GM23338 (cell line): ENCODE results near the gene EPHB6.

Experiments
- CREB1 ChIP-seq: fragments of 250-450 bp; sonication (Bioruptor Pico); IDR thresholded peaks from 2 replicates; pipeline ENCODE4 v1.5.0; 2020; ENCODE audit warnings: low read depth, mild to moderate bottlenecking, moderate library complexity
- ETS1 ChIP-seq: IDR thresholded peaks from 2 replicates; pipeline ENCODE4 v1.6.1; 2016; ENCODE audit warnings: antibody characterized with exemption
- EZH2 ChIP-seq: fragments of 200-600 bp; sonication (generic); IDR thresholded peaks from one replicate; pipeline ENCODE4 v1.8.0; 2017; ENCODE audit warnings: antibody characterized with exemption, mild to moderate bottlenecking, low read depth; ENCODE audit not compliant: unreplicated experiment
- EZH2phosphoT487 ChIP-seq: fragments of 200-600 bp; sonication (generic); IDR thresholded peaks from one replicate; pipeline ENCODE4 v1.8.1; 2018; ENCODE audit warnings: antibody characterized with exemption; ENCODE audit not compliant: unreplicated experiment
- JUNB ChIP-seq: IDR thresholded peaks from one replicate; pipeline ENCODE4 v1.6.1; 2016; ENCODE audit warnings: antibody characterized with exemption; ENCODE audit not compliant: unreplicated experiment
- POLR2AphosphoS5 ChIP-seq: IDR thresholded peaks from 2 replicates; pipeline ENCODE4 v1.6.1; 2016; ENCODE audit warnings: antibody characterized with exemption, low read depth
- TF ChIP-seq, protein P1 (sequence below), 2 experiments: fragments of 200-600 bp in 1 of 2; sonication (generic) in 1 of 2; conservative IDR thresholded peaks; 2 replicates each; pipeline versions ENCODE4 v1.5.1 to v1.6.1; 2016 to 2017; ENCODE audit warnings: antibody characterized with exemption in 2 of 2, low read depth in 2 of 2, mild to moderate bottlenecking in 2 of 2, moderate library complexity in 1 of 2
- TF ChIP-seq, protein P2 (sequence below): IDR thresholded peaks from one replicate; pipeline ENCODE4 v1.6.1; 2018; ENCODE audit warnings: antibody characterized with exemption; ENCODE audit not compliant: unreplicated experiment
- TF ChIP-seq, protein P3 (sequence below): fragments of 250-450 bp; sonication (Bioruptor Pico); IDR thresholded peaks from 2 replicates; pipeline ENCODE4 v1.5.0; 2020; ENCODE audit warnings: mild to moderate bottlenecking, moderate library complexity

DNA sequence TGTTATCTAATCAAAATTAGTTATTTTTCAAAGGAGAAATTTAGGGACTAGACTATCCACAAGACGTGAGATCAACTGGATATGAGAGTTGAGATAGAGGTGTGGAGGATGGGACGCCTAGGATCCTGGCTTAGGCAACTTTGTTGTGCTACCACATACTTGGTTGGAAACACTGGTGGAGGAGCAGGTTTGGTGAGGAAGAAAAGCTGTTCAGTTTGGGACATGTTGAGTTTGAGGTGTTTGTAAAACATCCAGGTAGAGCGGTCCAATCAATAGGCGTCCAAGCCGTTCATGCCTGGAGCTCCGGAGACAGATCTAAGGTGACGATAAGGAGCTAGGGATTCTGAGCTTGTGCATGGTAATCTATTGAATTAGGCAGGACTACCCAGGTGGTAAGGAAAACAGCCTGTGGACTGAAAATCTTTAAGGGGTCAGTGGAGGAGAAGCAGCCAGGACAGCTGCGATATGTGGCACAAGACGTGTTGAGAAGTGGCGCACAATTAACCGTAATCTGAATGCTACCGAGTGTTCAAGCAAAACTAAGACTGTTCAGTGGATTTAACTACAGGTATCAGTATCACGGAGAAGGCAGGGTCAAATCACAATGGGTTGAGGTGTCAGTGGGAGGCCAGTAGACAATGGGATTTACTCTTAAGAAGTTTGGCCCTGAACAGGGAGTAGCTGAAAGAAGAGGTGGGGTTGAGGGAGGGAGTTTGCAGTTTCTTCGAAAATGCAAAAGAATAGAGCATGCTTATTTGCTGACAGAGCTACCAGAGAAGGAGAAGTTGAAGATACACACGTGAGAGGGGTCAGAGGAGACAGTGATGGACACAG lies 46.8 kb downstream of the EPHB6 start:
- TF ChIP-seq, protein P1, sequence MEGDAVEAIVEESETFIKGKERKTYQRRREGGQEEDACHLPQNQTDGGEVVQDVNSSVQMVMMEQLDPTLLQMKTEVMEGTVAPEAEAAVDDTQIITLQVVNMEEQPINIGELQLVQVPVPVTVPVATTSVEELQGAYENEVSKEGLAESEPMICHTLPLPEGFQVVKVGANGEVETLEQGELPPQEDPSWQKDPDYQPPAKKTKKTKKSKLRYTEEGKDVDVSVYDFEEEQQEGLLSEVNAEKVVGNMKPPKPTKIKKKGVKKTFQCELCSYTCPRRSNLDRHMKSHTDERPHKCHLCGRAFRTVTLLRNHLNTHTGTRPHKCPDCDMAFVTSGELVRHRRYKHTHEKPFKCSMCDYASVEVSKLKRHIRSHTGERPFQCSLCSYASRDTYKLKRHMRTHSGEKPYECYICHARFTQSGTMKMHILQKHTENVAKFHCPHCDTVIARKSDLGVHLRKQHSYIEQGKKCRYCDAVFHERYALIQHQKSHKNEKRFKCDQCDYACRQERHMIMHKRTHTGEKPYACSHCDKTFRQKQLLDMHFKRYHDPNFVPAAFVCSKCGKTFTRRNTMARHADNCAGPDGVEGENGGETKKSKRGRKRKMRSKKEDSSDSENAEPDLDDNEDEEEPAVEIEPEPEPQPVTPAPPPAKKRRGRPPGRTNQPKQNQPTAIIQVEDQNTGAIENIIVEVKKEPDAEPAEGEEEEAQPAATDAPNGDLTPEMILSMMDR (conservative IDR thresholded peaks at IDR 0.05; ENCODE audit: low read depth in 2 of 2) = no peak
- TF ChIP-seq EZH2 (no peak), EZH2phosphoT487 (no peak), POLR2AphosphoS5 (no peak), JUNB (no peak), ETS1 (no peak), CREB1 (CRISPR knock-in tag) (no peak)
- TF ChIP-seq, protein P2, sequence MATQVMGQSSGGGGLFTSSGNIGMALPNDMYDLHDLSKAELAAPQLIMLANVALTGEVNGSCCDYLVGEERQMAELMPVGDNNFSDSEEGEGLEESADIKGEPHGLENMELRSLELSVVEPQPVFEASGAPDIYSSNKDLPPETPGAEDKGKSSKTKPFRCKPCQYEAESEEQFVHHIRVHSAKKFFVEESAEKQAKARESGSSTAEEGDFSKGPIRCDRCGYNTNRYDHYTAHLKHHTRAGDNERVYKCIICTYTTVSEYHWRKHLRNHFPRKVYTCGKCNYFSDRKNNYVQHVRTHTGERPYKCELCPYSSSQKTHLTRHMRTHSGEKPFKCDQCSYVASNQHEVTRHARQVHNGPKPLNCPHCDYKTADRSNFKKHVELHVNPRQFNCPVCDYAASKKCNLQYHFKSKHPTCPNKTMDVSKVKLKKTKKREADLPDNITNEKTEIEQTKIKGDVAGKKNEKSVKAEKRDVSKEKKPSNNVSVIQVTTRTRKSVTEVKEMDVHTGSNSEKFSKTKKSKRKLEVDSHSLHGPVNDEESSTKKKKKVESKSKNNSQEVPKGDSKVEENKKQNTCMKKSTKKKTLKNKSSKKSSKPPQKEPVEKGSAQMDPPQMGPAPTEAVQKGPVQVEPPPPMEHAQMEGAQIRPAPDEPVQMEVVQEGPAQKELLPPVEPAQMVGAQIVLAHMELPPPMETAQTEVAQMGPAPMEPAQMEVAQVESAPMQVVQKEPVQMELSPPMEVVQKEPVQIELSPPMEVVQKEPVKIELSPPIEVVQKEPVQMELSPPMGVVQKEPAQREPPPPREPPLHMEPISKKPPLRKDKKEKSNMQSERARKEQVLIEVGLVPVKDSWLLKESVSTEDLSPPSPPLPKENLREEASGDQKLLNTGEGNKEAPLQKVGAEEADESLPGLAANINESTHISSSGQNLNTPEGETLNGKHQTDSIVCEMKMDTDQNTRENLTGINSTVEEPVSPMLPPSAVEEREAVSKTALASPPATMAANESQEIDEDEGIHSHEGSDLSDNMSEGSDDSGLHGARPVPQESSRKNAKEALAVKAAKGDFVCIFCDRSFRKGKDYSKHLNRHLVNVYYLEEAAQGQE = no peak
- TF ChIP-seq, protein P3, sequence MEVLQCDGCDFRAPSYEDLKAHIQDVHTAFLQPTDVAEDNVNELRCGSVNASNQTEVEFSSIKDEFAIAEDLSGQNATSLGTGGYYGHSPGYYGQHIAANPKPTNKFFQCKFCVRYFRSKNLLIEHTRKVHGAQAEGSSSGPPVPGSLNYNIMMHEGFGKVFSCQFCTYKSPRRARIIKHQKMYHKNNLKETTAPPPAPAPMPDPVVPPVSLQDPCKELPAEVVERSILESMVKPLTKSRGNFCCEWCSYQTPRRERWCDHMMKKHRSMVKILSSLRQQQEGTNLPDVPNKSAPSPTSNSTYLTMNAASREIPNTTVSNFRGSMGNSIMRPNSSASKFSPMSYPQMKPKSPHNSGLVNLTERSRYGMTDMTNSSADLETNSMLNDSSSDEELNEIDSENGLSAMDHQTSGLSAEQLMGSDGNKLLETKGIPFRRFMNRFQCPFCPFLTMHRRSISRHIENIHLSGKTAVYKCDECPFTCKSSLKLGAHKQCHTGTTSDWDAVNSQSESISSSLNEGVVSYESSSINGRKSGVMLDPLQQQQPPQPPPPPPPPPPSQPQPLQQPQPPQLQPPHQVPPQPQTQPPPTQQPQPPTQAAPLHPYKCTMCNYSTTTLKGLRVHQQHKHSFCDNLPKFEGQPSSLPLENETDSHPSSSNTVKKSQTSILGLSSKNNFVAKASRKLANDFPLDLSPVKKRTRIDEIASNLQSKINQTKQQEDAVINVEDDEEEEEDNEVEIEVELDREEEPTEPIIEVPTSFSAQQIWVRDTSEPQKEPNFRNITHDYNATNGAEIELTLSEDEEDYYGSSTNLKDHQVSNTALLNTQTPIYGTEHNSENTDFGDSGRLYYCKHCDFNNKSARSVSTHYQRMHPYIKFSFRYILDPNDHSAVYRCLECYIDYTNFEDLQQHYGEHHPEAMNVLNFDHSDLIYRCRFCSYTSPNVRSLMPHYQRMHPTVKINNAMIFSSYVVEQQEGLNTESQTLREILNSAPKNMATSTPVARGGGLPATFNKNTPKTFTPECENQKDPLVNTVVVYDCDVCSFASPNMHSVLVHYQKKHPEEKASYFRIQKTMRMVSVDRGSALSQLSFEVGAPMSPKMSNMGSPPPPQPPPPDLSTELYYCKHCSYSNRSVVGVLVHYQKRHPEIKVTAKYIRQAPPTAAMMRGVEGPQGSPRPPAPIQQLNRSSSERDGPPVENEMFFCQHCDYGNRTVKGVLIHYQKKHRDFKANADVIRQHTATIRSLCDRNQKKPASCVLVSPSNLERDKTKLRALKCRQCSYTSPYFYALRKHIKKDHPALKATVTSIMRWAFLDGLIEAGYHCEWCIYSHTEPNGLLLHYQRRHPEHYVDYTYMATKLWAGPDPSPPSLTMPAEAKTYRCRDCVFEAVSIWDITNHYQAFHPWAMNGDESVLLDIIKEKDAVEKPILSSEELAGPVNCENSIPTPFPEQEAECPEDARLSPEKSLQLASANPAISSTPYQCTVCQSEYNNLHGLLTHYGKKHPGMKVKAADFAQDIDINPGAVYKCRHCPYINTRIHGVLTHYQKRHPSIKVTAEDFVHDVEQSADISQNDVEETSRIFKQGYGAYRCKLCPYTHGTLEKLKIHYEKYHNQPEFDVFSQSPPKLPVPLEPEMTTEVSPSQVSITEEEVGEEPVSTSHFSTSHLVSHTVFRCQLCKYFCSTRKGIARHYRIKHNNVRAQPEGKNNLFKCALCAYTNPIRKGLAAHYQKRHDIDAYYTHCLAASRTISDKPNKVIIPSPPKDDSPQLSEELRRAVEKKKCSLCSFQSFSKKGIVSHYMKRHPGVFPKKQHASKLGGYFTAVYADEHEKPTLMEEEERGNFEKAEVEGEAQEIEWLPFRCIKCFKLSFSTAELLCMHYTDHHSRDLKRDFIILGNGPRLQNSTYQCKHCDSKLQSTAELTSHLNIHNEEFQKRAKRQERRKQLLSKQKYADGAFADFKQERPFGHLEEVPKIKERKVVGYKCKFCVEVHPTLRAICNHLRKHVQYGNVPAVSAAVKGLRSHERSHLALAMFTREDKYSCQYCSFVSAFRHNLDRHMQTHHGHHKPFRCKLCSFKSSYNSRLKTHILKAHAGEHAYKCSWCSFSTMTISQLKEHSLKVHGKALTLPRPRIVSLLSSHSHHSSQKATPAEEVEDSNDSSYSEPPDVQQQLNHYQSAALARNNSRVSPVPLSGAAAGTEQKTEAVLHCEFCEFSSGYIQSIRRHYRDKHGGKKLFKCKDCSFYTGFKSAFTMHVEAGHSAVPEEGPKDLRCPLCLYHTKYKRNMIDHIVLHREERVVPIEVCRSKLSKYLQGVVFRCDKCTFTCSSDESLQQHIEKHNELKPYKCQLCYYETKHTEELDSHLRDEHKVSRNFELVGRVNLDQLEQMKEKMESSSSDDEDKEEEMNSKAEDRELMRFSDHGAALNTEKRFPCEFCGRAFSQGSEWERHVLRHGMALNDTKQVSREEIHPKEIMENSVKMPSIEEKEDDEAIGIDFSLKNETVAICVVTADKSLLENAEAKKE (CRISPR knock-in tag) = no peak
